NCI-H82 treated with DMSO at 0.1 percent for 48 hours (cell line): ENCODE results near the gene UVRAG.
"Not testable (repeated sequence)": the region's sequence is repeated elsewhere in the genome, so short reads cannot be mapped to it uniquely, and the experiment has no call there.

Source experiments
- DNase-seq: peaks from one replicate; lab custom pipeline; 2025; ENCODE audit not compliant: unreplicated experiment; lab: John Stamatoyannopoulos, UW

The UVRAG gene

GRCh38 chr11:76048763-76049162 is 233.8 kb downstream of the UVRAG start:
- no peak for DNase-seq

GRCh38 chr11:76049511-76049910 is 234.5 kb downstream of the UVRAG start:
- no peak for DNase-seq

- DNase-seq, result no peak
These were observed 236.9 kb downstream of the UVRAG start for GRCh38 chr11:76051937-76052336.

- no peak for DNase-seq
These were observed 239.3 kb downstream of the UVRAG start for GRCh38 chr11:76054330-76054729.

GRCh38 chr11:76056876-76057275 is 241.9 kb downstream of the UVRAG start:
- no peak for DNase-seq

GRCh38 chr11:76060475-76061036 is 245.5 kb downstream of the UVRAG start:
- DNase-seq, result not testable (repeated sequence)

- DNase-seq, result no peak
These were observed 247.7 kb downstream of the UVRAG start for GRCh38 chr11:76062733-76063132.

GRCh38 chr11:76064192-76064591 is 249.2 kb downstream of the UVRAG start:
- no peak for DNase-seq

- DNase-seq, result no peak
These were observed 252.1 kb downstream of the UVRAG start for GRCh38 chr11:76067099-76067498.

- DNase-seq, result no peak
These were observed 254.0 kb downstream of the UVRAG start for GRCh38 chr11:76069001-76069400.

GRCh38 chr11:76071090-76071489 is 256.1 kb downstream of the UVRAG start:
- no peak for DNase-seq

GRCh38 chr11:76073724-76074123 is 258.7 kb downstream of the UVRAG start:
- DNase-seq, result no peak

GRCh38 chr11:76074148-76075095 is 259.4 kb downstream of the UVRAG start:
- DNase-seq, result no peak

GRCh38 chr11:76075716-76076115 is 260.7 kb downstream of the UVRAG start:
- no peak for DNase-seq

- DNase-seq, result not testable (repeated sequence)
These were observed 261.2 kb downstream of the UVRAG start for GRCh38 chr11:76076253-76076652.

- DNase-seq, result no peak
These were observed 261.7 kb downstream of the UVRAG start for GRCh38 chr11:76076749-76077148.

GRCh38 chr11:76077575-76078150 is 262.7 kb downstream of the UVRAG start:
- no peak for DNase-seq

GRCh38 chr11:76081084-76081483 is 266.1 kb downstream of the UVRAG start:
- not testable (repeated sequence) for DNase-seq

GRCh38 chr11:76083563-76084451 is 268.8 kb downstream of the UVRAG start:
- DNase-seq, result no peak

- DNase-seq, result no peak
These were observed 270.3 kb downstream of the UVRAG start for GRCh38 chr11:76085270-76085669.
